Cardiac muscle cell (in vitro differentiated cells and primary cell): Measurements from ENCODE around the gene EXPH5. TPM values are rescaled to one million over a fixed set of nuclear protein-coding genes. Genes with fewer than 3 reads are reported as not detected.

Experiments
- DNase-seq, 2 donors: peaks; one replicate each; pipeline versions ENCODE4 v3.0.0 to v3.0.0-alpha.2; 2010 to 2017; ENCODE audit warnings: low read depth in 1 of 2, low spot score in 1 of 2
- H3K27ac ChIP-seq: fragments of 200-600 bp; sonication (generic); 2 replicates; pipeline ENCODE4 v1.5.1; 2016
- H3K27me3 ChIP-seq: fragments of 200-600 bp; sonication (generic); 2 replicates; pipeline ENCODE4 v1.6.0; 2016; ENCODE audit warnings: control low read depth
- H3K36me3 ChIP-seq: fragments of 200-600 bp; sonication (generic); 2 replicates; pipeline ENCODE4 v1.5.1; 2016; ENCODE audit warnings: control low read depth
- H3K4me1 ChIP-seq: fragments of 200-600 bp; sonication (generic); 2 replicates; pipeline ENCODE4 v1.8.1; 2017; ENCODE audit warnings: low read depth, mild to moderate bottlenecking, mixed run types
- H3K4me3 ChIP-seq: fragments of 200-600 bp; sonication (generic); 2 replicates; pipeline ENCODE4 v1.5.1; 2016; ENCODE audit warnings: mild to moderate bottlenecking
- H3K9me3 ChIP-seq: fragments of 200-600 bp; sonication (generic); 2 replicates; pipeline ENCODE4 v1.5.1; 2017; ENCODE audit warnings: low read depth, mild to moderate bottlenecking, control low read depth
- polyA plus RNA-seq: library from polyadenylated mRNA; unstranded; fragments of >200 nt; fragmentation: Nextera tagmentation; extraction: Ambion mirVana; gene quantifications from 2 replicates; pipeline ENCODE4 v1.2.1, GENCODE V29; 2016
- total RNA-seq: library from RNA; depleted of rRNA; stranded (reverse); fragments of >200 nt; gene quantifications from 2 replicates; pipeline ENCODE4 v1.2.3, GENCODE V29; 2016
- TF ChIP-seq, protein P1 (sequence below): IDR thresholded peaks from 2 replicates; pipeline ENCODE4 v1.5.1; 2012; ENCODE audit warnings: low read depth, mild to moderate bottlenecking, low read length

EXPH5 gene
- total and polyA plus RNA-seq, 2 experiments from 2014 or later, result 2.6 to 7.7 TPM

DNA sequence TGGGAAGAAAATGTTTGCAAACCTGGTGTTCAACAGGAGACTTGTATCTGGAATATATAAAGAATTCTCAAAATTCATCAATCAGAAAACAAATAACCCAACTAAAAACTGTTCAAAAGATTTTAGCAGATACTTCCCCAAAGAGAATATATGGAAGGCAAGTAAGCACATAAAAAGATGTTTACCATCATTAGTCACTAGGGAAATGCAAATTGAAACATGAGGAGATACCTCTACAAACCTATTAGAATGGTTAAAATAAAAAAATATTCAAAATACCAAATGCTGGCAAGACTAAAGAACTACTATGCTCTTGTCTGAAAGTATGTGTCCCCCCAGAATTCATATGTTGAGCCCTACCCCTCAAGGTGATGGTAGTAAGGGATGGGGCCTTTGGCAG, 8.6 kb downstream of the EXPH5 start:
- no peaks in the 10 kb centered on the region for H3K9me3 ChIP-seq
- no peaks in the 10 kb centered on the region for H3K4me1 ChIP-seq
- no peaks in the 10 kb centered on the region for H3K27me3 ChIP-seq
- TF ChIP-seq, protein P1, sequence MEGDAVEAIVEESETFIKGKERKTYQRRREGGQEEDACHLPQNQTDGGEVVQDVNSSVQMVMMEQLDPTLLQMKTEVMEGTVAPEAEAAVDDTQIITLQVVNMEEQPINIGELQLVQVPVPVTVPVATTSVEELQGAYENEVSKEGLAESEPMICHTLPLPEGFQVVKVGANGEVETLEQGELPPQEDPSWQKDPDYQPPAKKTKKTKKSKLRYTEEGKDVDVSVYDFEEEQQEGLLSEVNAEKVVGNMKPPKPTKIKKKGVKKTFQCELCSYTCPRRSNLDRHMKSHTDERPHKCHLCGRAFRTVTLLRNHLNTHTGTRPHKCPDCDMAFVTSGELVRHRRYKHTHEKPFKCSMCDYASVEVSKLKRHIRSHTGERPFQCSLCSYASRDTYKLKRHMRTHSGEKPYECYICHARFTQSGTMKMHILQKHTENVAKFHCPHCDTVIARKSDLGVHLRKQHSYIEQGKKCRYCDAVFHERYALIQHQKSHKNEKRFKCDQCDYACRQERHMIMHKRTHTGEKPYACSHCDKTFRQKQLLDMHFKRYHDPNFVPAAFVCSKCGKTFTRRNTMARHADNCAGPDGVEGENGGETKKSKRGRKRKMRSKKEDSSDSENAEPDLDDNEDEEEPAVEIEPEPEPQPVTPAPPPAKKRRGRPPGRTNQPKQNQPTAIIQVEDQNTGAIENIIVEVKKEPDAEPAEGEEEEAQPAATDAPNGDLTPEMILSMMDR, result no peak
- DNase-seq, result no peak
- no peak overlapping the region for H3K27ac ChIP-seq
- no peak overlapping the region for H3K4me3 ChIP-seq
- H3K36me3 ChIP-seq, result no peaks in the 10 kb centered on the region

DNA sequence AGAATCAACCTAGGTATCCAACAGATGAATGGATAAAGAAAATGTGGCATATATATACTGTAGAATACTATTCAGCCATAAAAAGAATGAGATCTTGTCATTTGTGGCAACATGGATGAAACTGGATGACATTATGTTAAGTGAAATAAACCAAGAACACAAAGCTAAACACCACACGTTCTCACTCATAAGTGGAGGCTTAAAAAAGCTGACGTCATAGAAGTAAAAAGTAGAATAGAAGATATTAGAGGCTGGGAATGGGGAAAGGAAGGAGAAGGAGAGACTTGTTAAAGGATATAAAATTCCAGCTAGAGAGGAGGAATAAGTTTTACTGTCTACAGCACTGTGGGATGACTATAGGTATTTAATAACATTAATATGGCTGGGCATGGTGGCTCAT, 12.9 kb downstream of the EXPH5 start:
- DNase-seq, result no peak
- Histone ChIP-seq H3K36me3 (no peaks in the 10 kb centered on the region), H3K9me3 (no peaks in the 10 kb centered on the region), H3K4me3 (no peak overlapping the region), H3K4me1 (no peaks in the 10 kb centered on the region), H3K27ac (no peak overlapping the region), H3K27me3 (no peaks in the 10 kb centered on the region)
- TF ChIP-seq, protein P1, result no peak

- Histone ChIP-seq H3K9me3 (no peaks in the 10 kb centered on the region), H3K27me3 (no peaks in the 10 kb centered on the region), H3K4me1 (no peaks in the 10 kb centered on the region), H3K27ac (no peak overlapping the region), H3K36me3 (no peaks in the 10 kb centered on the region), H3K4me3 (no peak overlapping the region)
- DNase-seq, result no peak
- TF ChIP-seq, protein P1, result no peak
Observed at GRCh38 chr11:108580043-108580442, 13.5 kb downstream of the EXPH5 start.

DNA sequence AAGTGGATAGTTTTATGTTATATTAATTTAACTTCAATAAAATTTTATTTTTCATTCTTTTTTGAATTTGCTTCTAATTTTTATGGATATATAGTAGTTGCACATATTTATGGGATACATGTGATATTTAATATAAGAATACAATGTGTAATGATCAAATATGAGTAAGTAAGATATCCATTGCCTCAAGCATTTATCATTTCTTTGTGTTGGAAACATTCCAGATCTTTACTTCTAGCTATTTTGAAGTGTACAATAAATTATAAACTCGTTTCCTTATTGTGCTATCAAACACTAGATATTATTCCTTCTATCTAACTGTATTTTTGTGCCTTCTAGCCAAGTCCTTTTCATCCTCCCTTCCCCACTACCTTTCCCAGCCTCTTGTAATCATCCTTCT, 17.0 kb downstream of the EXPH5 start:
- Histone ChIP-seq H3K9me3 (no peaks in the 10 kb centered on the region), H3K4me1 (no peaks in the 10 kb centered on the region), H3K27ac (no peak overlapping the region), H3K4me3 (no peak overlapping the region), H3K27me3 (no peaks in the 10 kb centered on the region), H3K36me3 (no peaks in the 10 kb centered on the region)
- TF ChIP-seq, protein P1, result no peak
- no peak for DNase-seq

GRCh38 chr11:108574675-108575074, 18.9 kb downstream of the EXPH5 start:
- Histone ChIP-seq H3K27me3 (no peaks in the 10 kb centered on the region), H3K27ac (no peak overlapping the region), H3K4me1 (no peaks in the 10 kb centered on the region), H3K4me3 (no peak overlapping the region), H3K9me3 (no peaks in the 10 kb centered on the region), H3K36me3 (no peaks in the 10 kb centered on the region)
- TF ChIP-seq, protein P1, result no peak
- DNase-seq, result no peak

DNA sequence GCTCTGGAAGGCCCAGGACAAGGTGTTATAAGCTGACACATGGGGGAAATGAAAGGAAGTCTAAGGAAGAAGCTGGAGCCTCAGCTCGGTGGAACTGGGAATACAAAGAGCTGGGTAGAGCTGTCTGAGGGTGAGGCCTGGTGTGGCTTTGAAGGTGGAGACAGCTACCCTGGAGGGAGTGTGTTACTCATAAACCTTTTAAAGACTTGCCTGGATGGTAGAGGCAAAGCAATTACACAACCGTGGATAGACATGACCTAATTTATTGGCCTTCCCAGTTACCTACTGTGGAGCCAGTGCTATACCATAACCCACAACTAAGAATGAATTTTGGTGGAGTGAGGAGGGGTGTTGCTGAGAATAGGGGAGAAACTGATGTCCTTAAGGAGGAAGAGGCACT, 22.6 kb downstream of the EXPH5 start:
- no peak for DNase-seq
- Histone ChIP-seq H3K4me3 (no peak overlapping the region), H3K27ac (no peak overlapping the region)

More for the DNA sequence above, 22.6 kb downstream of the EXPH5 start:
- H3K27me3 ChIP-seq, result no peaks in the 10 kb centered on the region
- no peaks in the 10 kb centered on the region for H3K36me3 ChIP-seq
- no peaks in the 10 kb centered on the region for H3K4me1 ChIP-seq
- TF ChIP-seq, protein P1, result no peak
- H3K9me3 ChIP-seq, result no peaks in the 10 kb centered on the region
